ENCODE data around the gene TNS3.

TNS3 gene

DNA sequence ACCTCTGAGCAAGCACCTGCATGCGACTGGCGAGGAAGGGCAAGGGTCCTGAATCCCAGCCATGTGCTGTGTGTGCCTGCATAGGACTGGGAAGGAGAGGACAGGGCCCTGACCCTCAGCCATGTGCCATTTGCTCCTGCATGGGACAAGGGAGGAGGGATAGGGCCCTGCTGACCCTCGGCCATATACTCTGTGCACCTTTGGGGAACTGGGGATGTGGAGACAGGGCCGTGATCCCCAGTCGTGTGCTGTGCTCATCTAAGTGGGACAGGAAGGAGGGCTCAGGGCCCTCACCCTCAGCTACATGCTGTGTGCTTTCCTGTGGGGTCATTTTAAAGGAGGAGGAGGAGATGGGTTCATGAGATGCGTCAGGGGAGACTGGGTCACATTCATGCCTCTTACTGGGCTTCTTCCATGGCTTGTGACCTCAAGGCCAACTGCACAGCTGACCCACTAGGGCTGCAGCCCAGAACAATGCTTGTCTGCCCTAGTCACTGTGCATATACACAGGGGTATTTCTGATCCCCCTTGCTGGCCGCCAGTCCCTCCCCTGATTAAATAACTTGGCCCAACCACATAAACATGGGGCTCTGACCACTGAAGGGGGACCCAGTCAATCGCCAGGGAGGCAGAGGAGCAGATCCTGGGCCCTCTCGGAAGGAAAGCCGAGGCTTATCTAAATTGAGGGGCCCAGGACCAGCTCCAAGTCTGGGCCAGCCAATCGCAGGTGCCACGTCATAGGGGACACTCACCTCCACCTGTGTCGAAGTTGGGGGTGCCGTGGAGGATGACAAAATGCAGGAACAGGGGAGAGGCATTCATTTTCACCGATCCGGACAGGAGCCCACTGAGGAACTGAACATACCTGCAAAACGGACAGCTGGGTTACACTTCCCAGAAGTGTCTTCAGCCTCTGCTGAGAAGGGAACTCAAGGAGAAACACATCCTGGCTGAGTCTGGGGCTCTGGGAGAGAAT is 167.3 kb downstream of the TNS3 start:
- no peak overlapping the region for H3K27ac ChIP-seq
- H3K27me3 ChIP-seq, result no peaks in the 10 kb centered on the region
- H3K4me3 ChIP-seq, result no peak overlapping the region
- H3K9ac ChIP-seq, result no peak overlapping the region
- peaks cover 28 to 100% (median 75%) of the 10 kb centered on the region in 11 experiments; a peak in 20 of 22 replicates for H3K36me3 ChIP-seq
- H3K4me1 ChIP-seq, result 0 out of 20 replicates have a peak, but pooled peaks cover 0 to 3% (median 0%) of the 10 kb centered on the region in 10 experiments
- H4K20me1 ChIP-seq, result peaks cover 0 to 100% (median 0%) of the 10 kb centered on the region in 11 experiments; a peak in 8 of 22 replicates
- no peak for TF ChIP-seq Cebpa-rat (IDR thresholded peaks at IDR 0.05)
- H3K4me2 ChIP-seq, result no peak overlapping the region
- no peaks in the 10 kb centered on the region for H3K9me3 ChIP-seq (replicated peaks in 1 of 11)

DNA sequence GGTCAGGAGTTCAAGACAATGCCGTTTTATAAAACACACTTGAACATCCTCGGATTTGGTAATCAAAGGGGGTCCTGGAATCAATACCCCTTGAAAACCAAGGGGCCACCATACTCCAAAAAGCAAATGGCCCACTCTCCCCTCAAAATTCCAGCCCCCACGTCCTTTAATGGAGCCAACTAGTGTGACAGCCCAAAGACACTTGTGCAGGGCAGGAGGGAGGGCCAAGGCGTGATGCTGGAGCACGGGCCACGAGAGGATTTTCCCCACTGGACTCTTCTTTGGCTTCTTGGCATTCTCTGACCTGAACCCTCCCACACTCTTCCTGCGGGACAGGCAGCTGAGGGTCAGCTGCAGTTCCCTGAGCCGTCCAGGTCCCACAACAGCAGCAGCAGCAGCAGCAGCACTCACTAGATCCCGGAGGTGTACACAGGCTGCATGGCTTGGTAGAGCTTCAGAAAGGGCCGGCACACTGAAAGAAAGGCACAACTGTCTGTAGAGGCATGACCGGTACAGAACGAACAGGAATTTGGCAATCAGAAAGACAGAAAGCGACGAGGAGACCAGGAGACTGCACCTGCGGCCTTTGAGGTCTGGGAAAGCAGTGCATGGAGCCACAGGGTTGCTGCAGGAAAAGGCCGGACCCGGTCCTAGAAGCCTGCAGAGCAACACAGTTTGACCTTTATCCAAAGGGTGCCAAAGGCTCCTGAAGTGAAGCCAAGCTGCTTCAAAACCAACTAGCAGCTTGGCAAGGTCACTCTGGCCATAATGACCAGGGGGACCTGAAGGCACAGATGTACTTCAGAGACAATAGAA is 168.2 kb downstream of the TNS3 start:
- no peak overlapping the region for H3K4me2 ChIP-seq
- H3K4me1 ChIP-seq, result peaks cover 0 to 4% (median 0%) of the 10 kb centered on the region in 10 experiments; a peak in 1 of 20 replicates
- peaks cover 28 to 100% (median 75%) of the 10 kb centered on the region in 11 experiments; a peak in 20 of 22 replicates for H3K36me3 ChIP-seq
- no peak for TF ChIP-seq Cebpa-rat (IDR thresholded peaks at IDR 0.05)
- H3K4me3 ChIP-seq, result no peak overlapping the region
- peaks cover 0 to 100% (median 0%) of the 10 kb centered on the region in 11 experiments; a peak in 8 of 22 replicates for H4K20me1 ChIP-seq
- no peak overlapping the region for H3K27ac ChIP-seq
- no peak overlapping the region for H3K9ac ChIP-seq
- H3K27me3 ChIP-seq, result no peaks in the 10 kb centered on the region
- H3K9me3 ChIP-seq (replicated peaks in 1 of 11), result no peaks in the 10 kb centered on the region

DNA sequence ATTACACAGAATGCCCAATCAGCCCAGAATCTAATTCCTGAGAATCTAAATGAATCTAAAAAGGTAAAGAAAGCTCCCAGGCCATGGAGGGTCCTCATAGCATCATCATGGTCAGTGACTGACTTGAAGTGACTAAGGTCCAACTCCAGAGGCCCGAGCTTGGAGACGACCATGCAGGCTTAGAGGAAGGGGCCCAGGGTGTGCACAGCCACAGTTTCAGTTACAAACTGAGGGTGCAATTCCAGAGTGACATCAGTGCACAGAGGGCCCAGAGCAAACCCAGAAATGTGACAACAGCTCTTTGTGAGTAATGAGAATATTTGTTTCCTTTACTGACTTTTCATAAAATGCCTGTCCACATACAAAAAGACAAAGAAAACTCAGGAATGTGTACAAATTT is 170.0 kb downstream of the TNS3 start:
- no peak overlapping the region for H3K9ac ChIP-seq
- H3K4me1 ChIP-seq, result peaks cover 0 to 3% (median 0%) of the 10 kb centered on the region in 10 experiments; a peak in 1 of 20 replicates
- H3K4me3 ChIP-seq, result no peak overlapping the region
- peaks cover 27 to 100% (median 79%) of the 10 kb centered on the region in 11 experiments; a peak in 20 of 22 replicates for H3K36me3 ChIP-seq
- no peaks in the 10 kb centered on the region for H3K27me3 ChIP-seq
- no peak overlapping the region for H3K27ac ChIP-seq
- H3K4me2 ChIP-seq, result no peak overlapping the region
- TF ChIP-seq Cebpa-rat (IDR thresholded peaks at IDR 0.05), result no peak
- no peaks in the 10 kb centered on the region for H3K9me3 ChIP-seq (replicated peaks in 1 of 11)
- H4K20me1 ChIP-seq, result peaks cover 0 to 100% (median 0%) of the 10 kb centered on the region in 11 experiments; a peak in 9 of 22 replicates

DNA sequence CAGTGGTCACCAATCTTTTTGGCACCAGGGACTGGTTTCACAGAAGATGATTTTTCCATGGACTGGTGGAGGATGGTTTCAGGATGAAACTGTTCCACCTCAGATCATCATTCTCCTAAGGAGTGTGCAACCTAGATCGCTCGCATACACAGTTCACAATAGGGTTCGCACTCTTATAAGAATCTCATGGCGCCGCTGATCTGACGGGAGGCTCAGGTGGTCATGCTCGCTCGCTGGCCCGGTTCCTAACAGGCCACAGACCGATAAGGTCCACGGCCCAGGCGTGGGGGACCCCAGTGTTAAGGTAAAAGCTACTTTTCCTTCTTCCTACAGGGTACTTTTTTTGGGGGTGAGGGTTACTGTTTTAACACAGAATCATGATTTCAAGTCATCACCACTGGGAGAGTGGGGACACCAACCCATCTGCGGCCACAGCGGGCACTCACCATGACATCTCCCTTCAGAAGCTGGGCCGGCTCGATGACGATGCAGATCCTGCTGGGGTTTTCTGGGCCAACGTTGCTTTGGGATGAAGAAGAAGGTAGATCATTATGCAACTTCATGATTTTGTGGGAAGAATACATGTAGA is 170.5 kb downstream of the TNS3 start:
- no peaks in the 10 kb centered on the region for H3K27me3 ChIP-seq
- no peak overlapping the region for H3K4me3 ChIP-seq
- H3K4me1 ChIP-seq, result peaks cover 0 to 3% (median 0%) of the 10 kb centered on the region in 10 experiments; a peak in 1 of 20 replicates
- H3K9ac ChIP-seq, result no peak overlapping the region
- no peaks in the 10 kb centered on the region for H3K9me3 ChIP-seq (replicated peaks in 1 of 11)
- H3K27ac ChIP-seq, result no peak overlapping the region
- no peak for TF ChIP-seq Cebpa-rat (IDR thresholded peaks at IDR 0.05)
- H3K36me3 ChIP-seq, result peaks cover 24 to 100% (median 81%) of the 10 kb centered on the region in 11 experiments; a peak in 20 of 22 replicates
- H4K20me1 ChIP-seq, result peaks cover 0 to 100% (median 0%) of the 10 kb centered on the region in 11 experiments; a peak in 9 of 22 replicates
- no peak overlapping the region for H3K4me2 ChIP-seq

DNA sequence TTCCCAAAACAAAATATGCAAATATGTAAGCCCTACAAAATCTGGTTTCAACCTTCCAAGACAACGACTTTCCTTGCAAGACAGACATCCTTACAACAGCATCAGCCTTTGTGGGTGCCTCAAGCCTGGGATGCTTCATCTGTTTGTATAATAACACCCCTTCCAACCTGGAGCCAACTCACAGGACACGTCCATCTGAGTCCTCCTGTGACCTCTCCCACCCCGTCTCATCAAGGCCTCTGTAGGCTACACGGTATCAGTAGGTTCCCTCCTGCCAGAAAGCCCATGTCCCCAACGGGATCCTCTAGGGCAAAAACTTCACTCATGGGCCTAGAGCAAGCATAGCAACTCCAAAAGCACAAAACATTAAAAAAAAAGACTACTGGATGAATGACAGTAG is 173.2 kb downstream of the TNS3 start:
- H3K9ac ChIP-seq, result no peak overlapping the region
- no peaks in the 10 kb centered on the region for H3K27me3 ChIP-seq
- peaks cover 0 to 100% (median 0%) of the 10 kb centered on the region in 11 experiments; a peak in 8 of 22 replicates for H4K20me1 ChIP-seq
- H3K4me3 ChIP-seq, result no peak overlapping the region
- no peak overlapping the region for H3K27ac ChIP-seq
- H3K36me3 ChIP-seq, result peaks cover 23 to 100% (median 73%) of the 10 kb centered on the region in 11 experiments; a peak in 20 of 22 replicates
- no peaks in the 10 kb centered on the region for H3K9me3 ChIP-seq (replicated peaks in 1 of 11)
- peaks cover 0 to 7% (median 2%) of the 10 kb centered on the region in 10 experiments; a peak in 4 of 20 replicates for H3K4me1 ChIP-seq
- TF ChIP-seq Cebpa-rat (IDR thresholded peaks at IDR 0.05), result no peak
- no peak overlapping the region for H3K4me2 ChIP-seq

DNA sequence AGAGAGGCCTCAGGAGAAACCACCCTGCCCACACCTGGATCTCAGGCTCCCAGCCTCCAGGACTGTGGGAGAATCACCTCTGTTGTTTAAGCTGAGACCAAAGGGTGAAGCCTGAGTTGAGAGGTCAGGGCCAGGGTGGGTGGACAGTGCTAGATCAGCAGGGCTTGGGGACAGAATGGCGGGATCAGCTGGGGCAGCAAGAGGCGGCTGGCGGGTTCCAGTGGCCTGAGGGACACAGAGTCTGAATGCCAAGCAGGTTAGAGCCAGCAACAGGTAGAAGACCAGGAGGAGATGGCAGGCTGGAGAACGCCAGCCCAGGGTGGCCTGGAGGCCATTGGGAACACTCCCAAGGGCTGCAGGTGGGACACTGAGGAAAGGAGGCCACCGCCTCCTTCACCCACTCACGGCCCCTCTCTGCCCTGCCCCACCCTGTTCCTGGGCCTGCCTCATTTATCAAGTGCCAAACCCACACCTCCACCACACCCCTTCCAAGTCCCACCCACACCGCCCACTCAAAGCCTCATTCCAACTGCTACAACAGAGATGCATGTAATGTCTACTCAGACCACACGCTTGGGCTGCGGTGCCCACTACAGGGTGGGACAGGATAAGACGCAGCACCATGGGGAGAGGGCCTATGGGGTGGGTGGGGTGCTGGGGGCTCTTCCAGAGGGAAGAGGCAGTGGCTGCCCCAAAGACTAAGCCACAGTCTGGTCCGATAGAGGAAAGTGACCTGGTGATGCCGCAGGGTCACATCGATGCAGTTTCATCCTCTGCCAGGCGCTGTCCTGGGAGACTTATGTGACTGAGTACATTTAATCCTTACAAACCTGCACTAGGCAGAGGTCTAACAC is 173.9 kb downstream of the TNS3 start:
- Histone ChIP-seq H4K20me1 (peaks cover 0 to 100% (median 0%) of the 10 kb centered on the region in 11 experiments; a peak in 8 of 22 replicates), H3K9ac (no peak overlapping the region), H3K4me3 (no peak overlapping the region), H3K27me3 (no peaks in the 10 kb centered on the region), H3K27ac (no peak overlapping the region), H3K4me2 (no peak overlapping the region), H3K9me3 (replicated peaks in 1 of 11) (no peaks in the 10 kb centered on the region), H3K36me3 (peaks cover 17 to 100% (median 71%) of the 10 kb centered on the region in 11 experiments; a peak in 20 of 22 replicates), H3K4me1 (peaks cover 0 to 7% (median 2%) of the 10 kb centered on the region in 10 experiments; a peak in 4 of 20 replicates)
- TF ChIP-seq Cebpa-rat (IDR thresholded peaks at IDR 0.05), result no peak

DNA sequence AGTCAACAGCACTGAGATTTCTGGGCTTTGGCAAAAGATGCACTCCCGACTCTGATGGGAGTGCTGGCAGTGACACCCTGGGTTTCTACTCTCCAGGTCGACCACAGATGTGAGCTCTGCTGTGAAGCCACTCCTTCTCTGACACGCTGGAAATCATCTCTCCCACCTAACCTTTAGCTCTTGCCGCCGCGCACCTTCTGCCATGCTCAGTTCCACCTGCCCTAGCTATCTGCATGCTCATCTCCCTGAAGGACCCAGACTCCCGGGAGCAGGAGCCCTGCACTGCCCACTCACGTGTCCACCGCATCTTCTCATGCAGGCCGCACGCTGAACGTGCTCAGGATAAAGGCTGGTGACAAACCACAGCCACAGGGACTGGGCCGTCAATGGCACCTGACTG is 174.8 kb downstream of the TNS3 start:
- peaks cover 0 to 100% (median 0%) of the 10 kb centered on the region in 11 experiments; a peak in 8 of 22 replicates for H4K20me1 ChIP-seq

More for the DNA sequence above, 174.8 kb downstream of the TNS3 start:
- no peak for TF ChIP-seq Cebpa-rat (IDR thresholded peaks at IDR 0.05)
- H3K27ac ChIP-seq, result no peak overlapping the region
- H3K4me1 ChIP-seq, result peaks cover 0 to 7% (median 2%) of the 10 kb centered on the region in 10 experiments; a peak in 4 of 20 replicates
- H3K36me3 ChIP-seq, result peaks cover 19 to 100% (median 74%) of the 10 kb centered on the region in 11 experiments; a peak in 20 of 22 replicates
- H3K4me3 ChIP-seq, result no peak overlapping the region
- H3K27me3 ChIP-seq, result no peaks in the 10 kb centered on the region
- H3K9me3 ChIP-seq (replicated peaks in 1 of 11), result no peaks in the 10 kb centered on the region
- H3K4me2 ChIP-seq, result no peak overlapping the region
- no peak overlapping the region for H3K9ac ChIP-seq
